DMS114 treated with DMSO at 0.1 percent for 48 hours (cell line): Measurements from ENCODE around the gene VWA2.
A peak's percentile ranks its signal among the peaks of the same experiment; 100 is the strongest.

ENCODE experiments used
- DNase-seq: peaks from one replicate; lab custom pipeline; 2025; ENCODE audit not compliant: unreplicated experiment; lab: John Stamatoyannopoulos, UW

Gene VWA2

GRCh38 chr10:114293075-114293474, 54.0 kb downstream of the VWA2 start:
- no peak for DNase-seq

- no peak for DNase-seq
Measured at GRCh38 chr10:114294549-114294948, 55.5 kb downstream of the VWA2 start.

- no peak for DNase-seq
Measured at GRCh38 chr10:114295393-114295792, 56.3 kb downstream of the VWA2 start.

GRCh38 chr10:114297136-114297705, 58.2 kb downstream of the VWA2 start:
- DNase-seq, result no peak

GRCh38 chr10:114300036-114300645, 61.1 kb downstream of the VWA2 start:
- DNase-seq, result no peak

- no peak for DNase-seq
Measured at GRCh38 chr10:114301177-114301576, 62.1 kb downstream of the VWA2 start.

GRCh38 chr10:114301951-114302710, 63.1 kb downstream of the VWA2 start:
- DNase-seq, result no peak

GRCh38 chr10:114303556-114303955, 64.5 kb downstream of the VWA2 start:
- no peak for DNase-seq

GRCh38 chr10:114304017-114304570, 65.0 kb downstream of the VWA2 start:
- DNase-seq, result peak; percentile 81

- DNase-seq, result peak; percentile 34
Measured at GRCh38 chr10:114304571-114305421, 65.7 kb downstream of the VWA2 start.

GRCh38 chr10:114305521-114305925, 66.5 kb downstream of the VWA2 start:
- DNase-seq, result no peak

GRCh38 chr10:114306116-114306973, 67.3 kb downstream of the VWA2 start:
- no peak for DNase-seq

GRCh38 chr10:114307731-114308130, 68.7 kb downstream of the VWA2 start:
- no peak for DNase-seq

- DNase-seq, result no peak
Measured at GRCh38 chr10:114308531-114309363, 69.7 kb downstream of the VWA2 start.

GRCh38 chr10:114309364-114309651, 70.3 kb downstream of the VWA2 start:
- DNase-seq, result no peak

- DNase-seq, result no peak
Measured at GRCh38 chr10:114310346-114310745, 71.3 kb downstream of the VWA2 start.

GRCh38 chr10:114311023-114311422, 72.0 kb downstream of the VWA2 start:
- DNase-seq, result no peak

GRCh38 chr10:114311496-114312209, 72.6 kb downstream of the VWA2 start:
- no peak for DNase-seq

- DNase-seq, result no peak
Measured at GRCh38 chr10:114313139-114313538, 74.1 kb downstream of the VWA2 start.
